EL (cell line): Measurements from ENCODE around the gene C3orf22.

Experiments
- DNase-seq: peaks from one replicate; pipeline ENCODE4 v3.0.0-alpha.2; 2016

C3orf22 gene

GRCh38 chr3:126555795-126556636 lies 2.7 kb downstream of the C3orf22 start:
- no peak for DNase-seq

- no peak for DNase-seq
Observed at GRCh38 chr3:126554560-126555525, 3.9 kb downstream of the C3orf22 start.

- no peak for DNase-seq
Observed at GRCh38 chr3:126553284-126554084, 5.2 kb downstream of the C3orf22 start.

GRCh38 chr3:126552688-126553283 lies 5.9 kb downstream of the C3orf22 start:
- DNase-seq = no peak

GRCh38 chr3:126551839-126552687 lies 6.7 kb downstream of the C3orf22 start:
- DNase-seq = no peak

GRCh38 chr3:126551121-126551838 lies 7.5 kb downstream of the C3orf22 start:
- no peak for DNase-seq

- no peak for DNase-seq
Observed at GRCh38 chr3:126550488-126551051, 8.2 kb downstream of the C3orf22 start.

GRCh38 chr3:126549861-126550487 lies 8.8 kb downstream of the C3orf22 start:
- DNase-seq = no peak

GRCh38 chr3:126548556-126549466 lies 9.9 kb downstream of the C3orf22 start:
- DNase-seq = no peak

- DNase-seq = no peak
Observed at GRCh38 chr3:126547721-126548120, 11.0 kb downstream of the C3orf22 start.

GRCh38 chr3:126546549-126547239 lies 12.0 kb downstream of the C3orf22 start:
- DNase-seq = no peak

GRCh38 chr3:126546013-126546412 lies 12.7 kb downstream of the C3orf22 start:
- DNase-seq = no peak

GRCh38 chr3:126545544-126545943 lies 13.2 kb downstream of the C3orf22 start:
- DNase-seq = no peak

- DNase-seq = no peak
Observed at GRCh38 chr3:126544596-126545281, 14.0 kb downstream of the C3orf22 start.

- DNase-seq = no peak
Observed at GRCh38 chr3:126543457-126544061, 15.2 kb downstream of the C3orf22 start.

- no peak for DNase-seq
Observed at GRCh38 chr3:126542340-126543241, 16.1 kb downstream of the C3orf22 start.
